KOPT-K1 (cell line): Measurements from ENCODE around the gene BCL7C.
"Not testable (repeated sequence)": the region's sequence is repeated elsewhere in the genome, so short reads cannot be mapped to it uniquely, and the experiment has no call there.

ENCODE experiments used
- H3K27ac ChIP-seq: fragments of 200-600 bp; sonication (generic); 2 replicates; pipeline ENCODE4 v1.5.1; 2016; ENCODE audit warnings: antibody characterized with exemption, mild to moderate bottlenecking, low read depth, low read length; ENCODE audit not compliant: poor library complexity, severe bottlenecking
- H3K36me3 ChIP-seq: fragments of 200-600 bp; sonication (generic); 2 replicates; pipeline ENCODE4 v1.5.1; 2017; ENCODE audit warnings: antibody characterized with exemption, mild to moderate bottlenecking, low read length, moderate library complexity; ENCODE audit not compliant: insufficient read depth
- H3K9me3 ChIP-seq: fragments of 200-600 bp; sonication (generic); 2 replicates; pipeline ENCODE4 v1.5.1; 2017; ENCODE audit warnings: antibody characterized with exemption, low read length, mild to moderate bottlenecking; ENCODE audit not compliant: insufficient read depth, poor library complexity, severe bottlenecking

BCL7C gene

GRCh38 chr16:30892670-30893416 is 1.0 kb downstream of the BCL7C start:
- Histone ChIP-seq H3K9me3 (no peaks in the 10 kb centered on the region), H3K27ac (peak overlapping the region; percentile 59)

GRCh38 chr16:30891043-30891823 is 2.6 kb downstream of the BCL7C start:
- H3K9me3 ChIP-seq, H3K27ac ChIP-seq: not testable (repeated sequence)
- peaks cover 45% of the 10 kb centered on the region for H3K36me3 ChIP-seq

More at GRCh38 chr16:30892670-30893416, 1.0 kb downstream of the BCL7C start:
- peaks cover 33% of the 10 kb centered on the region; the same call in 1 of the 2 replicates for H3K36me3 ChIP-seq

DNA sequence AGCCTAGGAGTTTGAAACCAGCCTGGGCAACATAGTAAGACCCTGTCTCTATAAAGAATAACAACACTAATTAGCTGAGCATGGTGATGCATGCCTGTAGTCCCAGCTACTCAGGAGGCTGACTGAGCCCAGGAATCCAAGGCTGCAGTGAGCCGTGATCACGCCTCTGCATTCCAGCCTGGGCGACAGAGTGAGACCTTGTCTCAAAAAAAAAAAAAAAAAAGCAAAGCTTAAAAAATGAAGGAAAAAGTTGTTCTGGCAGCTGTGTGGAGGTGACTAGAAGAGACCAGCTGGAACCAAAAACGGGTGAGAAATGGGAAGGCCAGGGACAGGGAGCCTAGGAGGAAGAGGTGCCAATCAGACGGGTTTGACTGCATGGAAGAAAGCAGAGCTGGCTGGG is 4.2 kb downstream of the BCL7C start:
- Histone ChIP-seq H3K27ac (no peak overlapping the region), H3K36me3 (peaks cover 60% of the 10 kb centered on the region), H3K9me3 (no peaks in the 10 kb centered on the region)

DNA sequence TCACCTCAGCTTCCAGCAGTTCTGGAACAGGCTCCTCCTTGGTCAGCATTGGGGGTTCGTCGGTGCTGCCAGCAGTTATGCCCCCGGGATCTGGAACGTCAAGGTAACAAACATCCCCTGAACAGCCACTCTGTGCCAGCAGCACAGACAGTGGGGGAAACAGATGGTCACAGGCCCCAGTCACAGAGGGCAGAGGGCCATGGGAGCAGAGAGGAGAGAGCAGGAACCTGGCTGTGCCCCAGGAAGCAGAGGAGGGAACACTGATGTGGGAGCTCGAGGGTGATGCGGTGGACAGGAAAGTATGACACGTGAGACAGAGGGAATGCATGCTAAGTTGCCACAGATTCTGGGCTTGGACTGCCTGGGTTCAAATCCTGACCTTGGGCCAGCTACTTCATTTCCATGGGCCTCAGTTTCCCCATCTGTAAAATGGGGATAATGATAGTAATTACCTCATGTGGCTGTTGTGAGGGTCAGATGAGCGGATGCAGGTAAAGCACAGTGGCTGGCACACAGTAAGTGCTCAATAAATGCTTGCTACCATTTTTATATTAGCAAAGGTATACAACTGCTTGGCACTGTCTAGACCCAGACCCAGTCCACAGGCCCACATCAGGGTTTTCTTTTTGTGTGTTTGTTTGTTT is 4.9 kb downstream of the BCL7C start:
- peaks cover 67% of the 10 kb centered on the region for H3K36me3 ChIP-seq
- H3K9me3 ChIP-seq, result no peaks in the 10 kb centered on the region
- no peak overlapping the region for H3K27ac ChIP-seq

DNA sequence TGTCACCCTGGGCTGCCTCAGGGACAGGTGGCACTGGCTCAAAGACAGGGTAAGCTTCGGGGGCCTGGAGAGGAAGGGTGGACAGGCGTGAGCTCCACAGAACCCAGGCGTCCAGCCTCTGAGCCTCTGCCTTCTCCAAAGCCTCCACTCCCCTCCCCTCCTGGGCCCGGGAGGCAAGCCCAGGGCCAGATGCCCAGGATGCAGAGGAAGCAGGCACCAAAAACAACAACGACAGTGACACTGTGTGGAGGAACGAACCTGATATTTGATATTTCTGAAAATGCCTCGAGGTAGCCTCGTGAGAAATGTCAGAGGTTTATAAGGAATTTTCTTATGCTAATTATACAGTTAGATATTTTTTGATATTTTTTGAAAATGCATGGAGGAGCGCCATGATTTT is 6.0 kb downstream of the BCL7C start:
- H3K36me3 ChIP-seq, result peaks cover 75% of the 10 kb centered on the region
- no peaks in the 10 kb centered on the region for H3K9me3 ChIP-seq
- no peak overlapping the region for H3K27ac ChIP-seq

DNA sequence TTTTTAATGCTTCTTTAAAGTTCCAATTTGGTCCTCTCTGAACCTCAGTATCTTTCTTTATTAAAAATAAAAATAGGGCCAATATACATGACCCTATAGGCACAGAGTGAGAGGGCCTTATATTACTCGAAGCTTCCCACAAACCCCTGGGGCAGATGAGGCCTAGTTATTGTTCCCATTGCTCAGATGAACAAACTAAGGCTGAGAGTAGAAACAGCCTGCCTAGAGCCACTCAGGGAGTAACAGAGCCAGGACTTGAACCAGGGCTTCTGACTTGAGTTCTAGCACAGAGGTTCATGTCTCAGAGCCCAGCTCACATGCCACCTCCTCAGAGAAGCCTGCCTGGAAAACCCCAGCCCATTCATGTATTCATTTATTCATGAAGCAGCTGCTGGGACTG is 7.7 kb downstream of the BCL7C start:
- no peak overlapping the region for H3K27ac ChIP-seq
- H3K9me3 ChIP-seq, result no peaks in the 10 kb centered on the region
- peaks cover 86% of the 10 kb centered on the region for H3K36me3 ChIP-seq

- no peak overlapping the region for H3K27ac ChIP-seq
- H3K36me3 ChIP-seq, result peaks cover 88% of the 10 kb centered on the region
- H3K9me3 ChIP-seq, result no peaks in the 10 kb centered on the region
These were observed 8.7 kb downstream of the BCL7C start for GRCh38 chr16:30885196-30885595.

- no peak overlapping the region for H3K27ac ChIP-seq
- H3K9me3 ChIP-seq, result no peaks in the 10 kb centered on the region
- H3K36me3 ChIP-seq, result peaks cover 84% of the 10 kb centered on the region
These were observed 9.1 kb downstream of the BCL7C start for GRCh38 chr16:30884760-30885159.

GRCh38 chr16:30882429-30883310 is 11.2 kb downstream of the BCL7C start:
- H3K27ac ChIP-seq, result peak overlapping the region; percentile 25
- no peaks in the 10 kb centered on the region for H3K9me3 ChIP-seq
- H3K36me3 ChIP-seq, result peaks cover 74% of the 10 kb centered on the region

GRCh38 chr16:30876867-30877266 is 17.0 kb downstream of the BCL7C start:
- Histone ChIP-seq H3K36me3 (peaks cover 24% of the 10 kb centered on the region), H3K9me3 (no peaks in the 10 kb centered on the region), H3K27ac (peak overlapping the region; percentile 89)

GRCh38 chr16:30875871-30876801 is 17.7 kb downstream of the BCL7C start:
- H3K36me3 ChIP-seq, result peaks cover 16% of the 10 kb centered on the region
- peak overlapping the region; percentile 89 for H3K27ac ChIP-seq

DNA sequence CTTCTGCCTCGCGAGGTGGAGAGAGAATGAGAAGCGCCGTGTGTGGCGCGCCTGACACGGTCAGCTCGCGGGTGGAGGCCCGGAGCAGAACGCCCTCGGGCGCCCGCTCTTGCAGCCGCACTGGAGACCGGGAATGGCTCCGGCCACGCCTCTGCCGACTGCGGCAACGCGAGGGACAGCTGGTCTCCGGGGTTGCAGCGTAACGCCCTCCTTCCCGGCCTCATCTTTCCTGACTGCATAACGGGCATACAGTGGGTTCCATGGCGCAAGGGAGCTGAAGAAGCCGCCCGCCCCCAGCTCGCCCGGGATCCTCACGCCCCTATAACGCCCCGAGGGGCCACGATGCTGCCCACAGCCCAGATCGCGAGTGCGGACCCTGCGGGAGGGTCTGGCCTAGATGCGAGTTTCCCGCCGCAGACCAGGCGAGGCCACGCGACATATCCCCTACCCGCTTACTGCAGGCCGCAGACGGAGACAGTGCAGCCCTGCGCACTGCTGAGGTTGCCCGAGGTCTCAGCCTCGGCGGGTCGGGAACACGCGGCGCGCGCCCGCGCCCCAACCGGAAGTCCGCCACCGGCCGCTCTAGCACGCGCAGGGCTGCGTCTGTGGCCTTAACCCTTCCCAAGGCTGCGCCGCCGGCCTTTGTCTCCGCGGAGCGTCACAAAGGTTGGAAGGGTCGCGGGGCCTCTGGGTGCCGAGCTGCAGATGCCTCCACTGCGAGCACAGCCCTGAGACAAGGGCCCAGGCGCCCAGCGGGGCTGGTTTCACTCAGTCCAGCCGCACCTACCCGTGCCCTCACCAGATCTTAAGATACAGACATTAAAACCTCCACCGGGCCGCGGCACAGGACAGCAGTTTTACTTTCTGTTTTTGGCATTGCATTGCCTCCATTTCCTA is 18.8 kb downstream of the BCL7C start:
- H3K27ac ChIP-seq, result peak overlapping the region; percentile 89
- peaks cover 8% of the 10 kb centered on the region for H3K36me3 ChIP-seq
- H3K9me3 ChIP-seq, result no peaks in the 10 kb centered on the region

More at GRCh38 chr16:30875871-30876801, 17.7 kb downstream of the BCL7C start:
- no peaks in the 10 kb centered on the region for H3K9me3 ChIP-seq

DNA sequence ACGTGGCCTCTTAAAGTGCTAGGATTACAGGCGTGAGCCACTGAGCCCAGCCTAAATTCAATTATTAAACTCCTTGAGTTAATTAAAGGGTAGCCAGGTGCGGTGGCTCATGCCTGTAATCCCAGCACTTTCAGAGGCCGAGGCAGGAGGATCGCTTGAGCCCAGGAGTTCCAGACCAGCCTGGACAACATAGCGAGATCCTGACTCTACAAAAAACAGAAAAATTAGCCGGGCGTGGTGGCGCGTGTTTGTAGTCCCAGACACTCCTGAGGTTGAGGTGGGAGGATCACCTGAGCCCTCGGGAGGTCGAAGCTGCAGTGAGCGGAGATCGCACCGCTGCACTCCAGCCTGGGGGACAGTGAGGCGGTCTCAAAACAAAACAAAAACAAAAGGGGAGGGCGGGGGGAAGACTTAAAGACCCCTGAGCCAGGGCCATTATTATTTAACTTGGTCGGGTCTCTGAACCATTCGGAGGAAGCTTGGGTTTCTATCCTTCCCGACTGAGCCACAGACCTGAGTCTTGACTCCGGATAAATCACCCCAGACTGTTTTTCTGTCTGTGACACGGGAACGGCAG is 19.5 kb downstream of the BCL7C start:
- H3K27ac ChIP-seq, result peak overlapping the region; percentile 89
- H3K36me3 ChIP-seq, result peaks cover 7% of the 10 kb centered on the region
- no peaks in the 10 kb centered on the region for H3K9me3 ChIP-seq
